ENCODE data around the gene SEL1L3. TPM values are rescaled to one million over a fixed set of nuclear protein-coding genes. Genes with fewer than 3 reads are reported as not detected.

The SEL1L3 gene
- total RNA-seq, 4 donors from 2014 or later, result 6.9 to 13.5 (median 7.5) TPM

DNA sequence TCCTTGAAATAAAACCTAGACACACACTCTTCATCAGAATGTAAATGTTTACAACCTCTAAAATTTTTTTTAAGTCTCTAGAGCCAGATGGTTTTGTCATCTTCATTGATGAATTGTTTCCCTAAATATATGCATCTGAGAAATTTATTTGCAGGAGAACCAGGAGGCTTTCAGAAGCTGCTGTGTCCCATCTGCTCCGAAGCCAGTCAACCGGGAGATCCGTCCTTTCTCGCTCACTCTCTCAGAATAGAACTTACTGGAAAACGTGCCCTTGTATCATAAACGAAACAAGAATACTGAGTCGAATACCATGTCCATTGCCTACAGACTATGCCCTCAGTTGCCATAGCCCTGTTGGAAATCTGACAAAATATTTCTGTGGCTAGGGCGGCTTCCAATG lies 103.7 kb downstream of the SEL1L3 start:
- 83 to 87% methylated on average over 8 of the region's 8 CpGs for WGBS, 2 donors
- H3K27me3 ChIP-seq, result no peaks in the 10 kb centered on the region
- no peak for DNase-seq
- H3K27ac ChIP-seq, result no peak overlapping the region
- no peaks in the 10 kb centered on the region for H3K4me1 ChIP-seq
- no peaks in the 10 kb centered on the region for H3K9me3 ChIP-seq
- no peak overlapping the region for H3K4me3 ChIP-seq
- intact Hi-C loops (cut with DNase I), result no loop called here
- TF ChIP-seq POLR2A (IDR thresholded peaks at IDR 0.05), result no peak
- TF ChIP-seq, protein P1, sequence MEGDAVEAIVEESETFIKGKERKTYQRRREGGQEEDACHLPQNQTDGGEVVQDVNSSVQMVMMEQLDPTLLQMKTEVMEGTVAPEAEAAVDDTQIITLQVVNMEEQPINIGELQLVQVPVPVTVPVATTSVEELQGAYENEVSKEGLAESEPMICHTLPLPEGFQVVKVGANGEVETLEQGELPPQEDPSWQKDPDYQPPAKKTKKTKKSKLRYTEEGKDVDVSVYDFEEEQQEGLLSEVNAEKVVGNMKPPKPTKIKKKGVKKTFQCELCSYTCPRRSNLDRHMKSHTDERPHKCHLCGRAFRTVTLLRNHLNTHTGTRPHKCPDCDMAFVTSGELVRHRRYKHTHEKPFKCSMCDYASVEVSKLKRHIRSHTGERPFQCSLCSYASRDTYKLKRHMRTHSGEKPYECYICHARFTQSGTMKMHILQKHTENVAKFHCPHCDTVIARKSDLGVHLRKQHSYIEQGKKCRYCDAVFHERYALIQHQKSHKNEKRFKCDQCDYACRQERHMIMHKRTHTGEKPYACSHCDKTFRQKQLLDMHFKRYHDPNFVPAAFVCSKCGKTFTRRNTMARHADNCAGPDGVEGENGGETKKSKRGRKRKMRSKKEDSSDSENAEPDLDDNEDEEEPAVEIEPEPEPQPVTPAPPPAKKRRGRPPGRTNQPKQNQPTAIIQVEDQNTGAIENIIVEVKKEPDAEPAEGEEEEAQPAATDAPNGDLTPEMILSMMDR (IDR thresholded peaks at IDR 0.05), result no peak
- H3K36me3 ChIP-seq, result peaks cover 0 to 7% (median 0%) of the 10 kb centered on the region in 3 donors

DNA sequence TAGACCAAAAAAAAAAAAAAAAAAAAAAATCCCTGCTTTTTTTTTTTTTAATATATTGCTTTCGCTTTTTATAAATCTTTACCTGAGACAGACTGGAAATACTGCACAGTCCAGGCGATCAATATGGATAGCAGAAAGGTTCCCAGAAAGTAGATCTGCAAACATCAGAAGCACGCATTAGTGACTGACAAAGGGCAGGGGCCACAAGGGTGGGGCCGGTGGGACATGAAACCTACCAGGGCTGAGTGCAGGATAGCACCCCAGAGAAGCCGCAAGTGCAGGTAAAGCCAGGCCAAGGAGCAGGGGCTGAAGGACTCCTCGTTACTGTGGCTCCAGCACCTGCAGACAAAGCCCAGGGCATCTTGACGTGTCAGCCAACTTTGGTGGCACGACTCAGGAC lies 105.3 kb downstream of the SEL1L3 start:
- no peaks in the 10 kb centered on the region for H3K4me1 ChIP-seq
- TF ChIP-seq, protein P1 (IDR thresholded peaks at IDR 0.05), result no peak
- TF ChIP-seq POLR2A (IDR thresholded peaks at IDR 0.05), result no peak
- WGBS, 2 donors, result 92 to 96% methylated on average over 4 to 5 of the region's 8 CpGs

DNA sequence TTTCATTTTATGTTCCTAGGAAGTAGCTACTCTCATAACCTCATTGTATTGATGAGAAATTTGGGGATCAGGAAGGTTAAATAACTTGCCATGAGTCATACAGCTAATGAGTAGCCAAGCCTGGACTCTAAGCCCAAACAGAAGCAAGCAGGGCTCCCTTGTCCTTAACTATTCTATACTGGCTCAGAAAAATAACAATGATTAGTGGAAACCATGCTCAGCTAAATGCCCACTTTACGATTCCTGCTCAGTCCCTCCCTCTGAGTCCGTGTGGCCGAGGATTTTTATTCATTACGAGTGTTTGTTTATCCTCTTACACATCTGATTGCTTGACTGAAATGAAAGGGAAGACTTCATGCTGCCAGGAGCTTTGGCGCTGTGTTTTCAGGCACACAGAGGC lies 106.3 kb downstream of the SEL1L3 start:
- no peaks in the 10 kb centered on the region for H3K4me1 ChIP-seq
- H3K9me3 ChIP-seq, result no peaks in the 10 kb centered on the region
- no peak for DNase-seq
- H3K4me3 ChIP-seq, result no peak overlapping the region
- TF ChIP-seq POLR2A (IDR thresholded peaks at IDR 0.05), result no peak
- TF ChIP-seq, protein P1 (IDR thresholded peaks at IDR 0.05), result no peak
- WGBS, 2 donors, result 76 to 79% methylated on average over 5 of the region's 5 CpGs
- no peak overlapping the region for H3K27ac ChIP-seq
- intact Hi-C loops (cut with DNase I), result no loop called here
- peaks cover 0 to 7% (median 0%) of the 10 kb centered on the region in 3 donors for H3K36me3 ChIP-seq
- H3K27me3 ChIP-seq, result no peaks in the 10 kb centered on the region

More for the DNA sequence above, 105.3 kb downstream of the SEL1L3 start:
- intact Hi-C loops (cut with DNase I), result no loop called here
- Histone ChIP-seq H3K36me3 (peaks cover 0 to 7% (median 0%) of the 10 kb centered on the region in 3 donors), H3K27ac (no peak overlapping the region), H3K27me3 (no peaks in the 10 kb centered on the region), H3K9me3 (no peaks in the 10 kb centered on the region), H3K4me3 (no peak overlapping the region)
- no peak for DNase-seq

DNA sequence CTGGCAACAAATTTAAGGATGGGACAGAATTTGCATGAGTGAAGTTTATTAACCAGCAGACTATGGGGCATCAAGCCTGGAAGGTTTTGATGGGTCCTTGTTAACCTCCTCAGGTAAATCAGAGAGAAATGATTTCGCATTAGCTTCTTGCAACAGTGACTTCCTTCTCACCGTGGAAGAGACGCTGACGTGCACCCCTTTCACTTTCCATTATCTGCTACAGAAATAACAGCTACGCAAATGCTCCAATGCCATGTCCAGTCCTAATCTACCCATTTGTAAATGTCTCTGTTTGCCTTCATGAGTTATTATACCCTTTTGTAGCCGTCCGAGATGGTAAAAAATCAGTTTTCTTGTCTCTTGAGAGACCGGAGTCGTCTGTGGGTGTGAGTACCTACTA lies 106.9 kb downstream of the SEL1L3 start:
- DNase-seq, result no peak
- Histone ChIP-seq H3K9me3 (no peaks in the 10 kb centered on the region), H3K36me3 (peaks cover 0 to 2% (median 0%) of the 10 kb centered on the region in 3 donors), H3K27ac (no peak overlapping the region), H3K4me1 (no peaks in the 10 kb centered on the region), H3K4me3 (no peak overlapping the region), H3K27me3 (no peaks in the 10 kb centered on the region)
- WGBS, 2 donors, result 86 to 88% methylated on average over 9 of the region's 9 CpGs
- intact Hi-C loops (cut with DNase I), result no loop called here
- TF ChIP-seq POLR2A (IDR thresholded peaks at IDR 0.05), result no peak
- TF ChIP-seq, protein P1 (IDR thresholded peaks at IDR 0.05), result no peak

DNA sequence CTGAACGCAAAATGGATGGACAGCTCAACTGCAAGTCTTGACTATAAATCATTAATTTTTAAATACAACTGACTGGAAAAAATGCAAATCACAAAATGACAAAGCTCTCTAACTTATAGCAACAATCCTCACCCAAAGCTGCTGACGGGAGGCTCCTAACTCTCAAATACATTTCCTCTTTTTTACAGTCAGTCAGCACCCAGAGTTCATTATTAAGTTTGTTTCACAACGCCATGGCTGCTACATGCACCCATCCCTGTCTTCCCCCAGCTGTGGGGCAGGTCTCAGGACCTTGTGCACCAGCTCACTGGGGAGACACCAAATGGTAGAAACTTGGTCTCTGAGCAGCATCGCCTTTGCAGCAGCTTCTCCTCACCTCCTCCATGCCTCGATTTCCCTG lies 109.5 kb downstream of the SEL1L3 start:
- no peak for DNase-seq
- intact Hi-C loops (cut with DNase I), result no loop called here
- H3K36me3 ChIP-seq, result no peaks in the 10 kb centered on the region
- WGBS, 2 donors, result 91 to 93% methylated on average over 4 to 5 of the region's 5 CpGs
- no peaks in the 10 kb centered on the region for H3K27me3 ChIP-seq
- no peak overlapping the region for H3K4me3 ChIP-seq
- no peak overlapping the region for H3K27ac ChIP-seq
- no peak for TF ChIP-seq POLR2A (IDR thresholded peaks at IDR 0.05)
- TF ChIP-seq, protein P1 (IDR thresholded peaks at IDR 0.05), result no peak
- H3K9me3 ChIP-seq, result no peaks in the 10 kb centered on the region
- no peaks in the 10 kb centered on the region for H3K4me1 ChIP-seq
